Endothelial cell of umbilical vein (primary cell): ENCODE data around the gene ME3. TPM values are rescaled to one million over a fixed set of nuclear protein-coding genes. Genes with fewer than 3 reads are reported as not detected.
A peak's percentile ranks its signal among the peaks of the same experiment; 100 is the strongest.

Experiments used
- BruUV-seq: library from RNA; stranded (reverse); fragments of 400-500 nt; replicated peaks from 2 replicates; lab custom pipeline; 2021; lab: Mats Ljungman, UMichigan
- CTCF ChIA-PET: fragments of 300-600, 350-600 bp; sonication (Branson Sonifier 250); formaldehyde crosslinking; loops from one replicate; lab custom pipeline; 2021; ENCODE audit warnings: antibody characterized with exemption, inconsistent platforms; lab: Charles Lee
- POLR2A ChIA-PET: fragments of 300-600, 350-600 bp; sonication (Branson Sonifier 250); formaldehyde crosslinking; loops from one replicate; lab custom pipeline; 2021; ENCODE audit warnings: antibody characterized with exemption, inconsistent platforms; lab: Charles Lee
- DNase-seq: peaks from one replicate; pipeline ENCODE4 v3.0.0-alpha.2; 2011; ENCODE audit warnings: low read depth, low spot score
- FAIRE-seq: peaks from 2 replicates; lab custom pipeline; 2011; peaks lifted over from hg19 to GRCh38; lab: Jason Lieb, UNC
- H2AFZ ChIP-seq: 2 replicates; pipeline ENCODE4 v1.6.0; 2012; ENCODE audit warnings: low read depth, low read length, control low read depth, inconsistent platforms
- H3K27ac ChIP-seq: 2 replicates; pipeline ENCODE4 v1.5.1; 2011; ENCODE audit warnings: low read depth, mild to moderate bottlenecking, control low read depth, low read length, moderate library complexity; ENCODE audit not compliant: insufficient read depth
- H3K27me3 ChIP-seq, 2 experiments: 2 replicates each; pipeline versions ENCODE4 v1.6.0 to v1.6.1; 2011; ENCODE audit warnings: low read length in 2 of 2, mixed read lengths in 1 of 2; ENCODE audit not compliant: control insufficient read depth in 2 of 2, insufficient read depth in 2 of 2
- H3K36me3 ChIP-seq, 2 experiments: 2 replicates in 1 of 2; 3 replicates in 1 of 2; pipeline ENCODE4 v1.5.1; 2011; ENCODE audit warnings: low read length in 2 of 2, mild to moderate bottlenecking in 1 of 2, moderate library complexity in 1 of 2; ENCODE audit not compliant: control insufficient read depth in 2 of 2, insufficient read depth in 2 of 2; ENCODE audit errors: extremely low read depth in 1 of 2
- H3K4me1 ChIP-seq: 3 replicates; pipeline ENCODE4 v1.5.1; 2011; ENCODE audit warnings: mild to moderate bottlenecking, low read length; ENCODE audit not compliant: control insufficient read depth, insufficient read depth; ENCODE audit errors: extremely low read depth
- H3K4me2 ChIP-seq: 2 replicates; pipeline ENCODE4 v1.6.1; 2011; ENCODE audit warnings: low read length, control low read depth, mixed read lengths; ENCODE audit not compliant: insufficient read depth
- H3K4me3 ChIP-seq, 3 experiments: fragments of 200-600 bp in 1 of 3; sonication (generic), shearing (Covaris generic) in 1 of 3; replicated peaks in 1 of 3; 2 replicates each; pipeline ENCODE4 v1.5.1; 2011 to 2016; ENCODE audit warnings: control low read depth in 3 of 3, low read length in 3 of 3, mild to moderate bottlenecking in 2 of 3, inconsistent platforms in 1 of 3, low read depth in 1 of 3, moderate library complexity in 1 of 3; ENCODE audit not compliant: insufficient read depth in 1 of 3
- H3K79me2 ChIP-seq: 2 replicates; pipeline ENCODE4 v1.6.0; 2012; ENCODE audit warnings: low read length, inconsistent platforms; ENCODE audit not compliant: control insufficient read depth, insufficient read depth
- H3K9ac ChIP-seq: replicated peaks from 2 replicates; pipeline ENCODE3; 2011; ENCODE audit warnings: low read length, control low read depth; ENCODE audit not compliant: insufficient read depth; ENCODE audit errors: extremely low read depth
- H3K9me1 ChIP-seq: replicated peaks from 3 replicates; pipeline ENCODE4 v1.6.0; 2011; ENCODE audit warnings: mild to moderate bottlenecking, low read length; ENCODE audit not compliant: control insufficient read depth, insufficient read depth; ENCODE audit errors: extremely low read depth
- H3K9me3 ChIP-seq: replicated peaks from 2 replicates; pipeline ENCODE4 v1.5.1; 2012; ENCODE audit warnings: low read length, inconsistent platforms; ENCODE audit not compliant: control insufficient read depth, insufficient read depth
- H4K20me1 ChIP-seq: replicated peaks from 2 replicates; pipeline ENCODE3; 2011; ENCODE audit warnings: mild to moderate bottlenecking, low read length; ENCODE audit not compliant: control insufficient read depth, insufficient read depth; ENCODE audit errors: extremely low read depth
- EZH2 ChIP-seq: IDR thresholded peaks from 2 replicates; pipeline ENCODE4 v1.6.1; 2012; ENCODE audit warnings: borderline replicate concordance, low read depth, mild to moderate bottlenecking, moderate library complexity, low read length, inconsistent platforms; ENCODE audit not compliant: severe bottlenecking
- FOS ChIP-seq: IDR thresholded peaks from 2 replicates; pipeline ENCODE4 v1.6.1; 2011; ENCODE audit warnings: mild to moderate bottlenecking, low read length, moderate library complexity, borderline replicate concordance; ENCODE audit not compliant: insufficient read depth
- GATA2 ChIP-seq: IDR thresholded peaks from 2 replicates; pipeline ENCODE4 v1.7.0; 2011; ENCODE audit warnings: low read depth, mild to moderate bottlenecking, moderate library complexity, mixed read lengths, low read length; ENCODE audit not compliant: insufficient read length, insufficient read depth
- JUN ChIP-seq: IDR thresholded peaks from 2 replicates; pipeline ENCODE4 v1.6.1; 2011; ENCODE audit warnings: borderline replicate concordance, low read depth; ENCODE audit not compliant: insufficient read length, insufficient read depth
- MAX ChIP-seq: IDR thresholded peaks from 2 replicates; pipeline ENCODE4 v1.6.1; 2011; ENCODE audit not compliant: insufficient read depth, insufficient read length
- POLR2AphosphoS5 ChIP-seq: IDR thresholded peaks from 2 replicates; pipeline ENCODE4 v1.6.1; 2012; ENCODE audit warnings: low read depth, mild to moderate bottlenecking, control low read depth, low read length, moderate library complexity; ENCODE audit not compliant: insufficient read depth
- dilution Hi-C: fragments of 300-500 bp; cut with MboI; formaldehyde crosslinking; loops from one replicate; pipeline ENCODE4 v1.15.0; 2019; ENCODE audit warnings: low sequenced_read_pairs; ENCODE audit not compliant: extremely low pct_ligation_motif_present
- intact Hi-C: fragments of 100-400 bp; cut with micrococcal nuclease; formaldehyde crosslinking; loops from one replicate; pipeline ENCODE4 v1.10.0; 2022
- polyA plus RNA-seq, 4 experiments: library from polyadenylated mRNA; depleted of rRNA in 3 of 4; stranded (reverse) in 3 of 4; unstranded in 1 of 4; fragments of >200 nt; gene quantifications; 2 replicates each; pipeline versions ENCODE4 v1.2.1 to v1.2.3, GENCODE V29; 2011 to 2012; ENCODE audit warnings: missing spikeins in 1 of 4
- total RNA-seq: library from RNA; stranded (reverse); gene quantifications from 2 replicates; pipeline ENCODE4 v1.2.3, GENCODE V29; 2021
- TF ChIP-seq, protein P1 (sequence below), 2 donors: IDR thresholded peaks; 1 replicate in 1 of 2; 2 replicates in 1 of 2; pipeline ENCODE4 v1.5.1; 2011; ENCODE audit warnings: low read length in 2 of 2, mild to moderate bottlenecking in 2 of 2, moderate library complexity in 2 of 2, control low read depth in 1 of 2, inconsistent platforms in 1 of 2, low read depth in 1 of 2; ENCODE audit not compliant: insufficient read depth in 1 of 2; ENCODE audit errors: extremely low read depth in 1 of 2

ME3 gene
- total and polyA plus RNA-seq, 2 donors (not counting 3 experiments of a cell fraction or from before 2014, with no cell fraction given), result 26.9 to 30.4 TPM

GRCh38 chr11:86577644-86578636 is 94.5 kb downstream of the ME3 start:
- no peaks in the 10 kb centered on the region for H3K9me1 ChIP-seq
- H3K4me3 ChIP-seq, result no peak overlapping the region
- no peaks in the 10 kb centered on the region for H3K9me3 ChIP-seq
- CTCF ChIA-PET, result interaction anchor here (0.8 to 2.9 kb wide), 10 partner anchors 11 to 121 kb away, joined by 3 to 15 read pairs (median 4); no protein-coding TSS in a partner anchor
- H3K4me1 ChIP-seq, result peaks cover 59% of the 10 kb centered on the region
- peaks cover 2% of the 10 kb centered on the region for H3K79me2 ChIP-seq
- no peak overlapping the region for H2AFZ ChIP-seq
- H4K20me1 ChIP-seq, result no peaks in the 10 kb centered on the region
- peak overlapping the region; percentile 74 for H3K4me2 ChIP-seq
- FAIRE-seq (peak; percentile 96), DNase-seq (peak; percentile 98)
- no TSS peak for BruUV-seq
- TF ChIP-seq FOS (peak; percentile 97), MAX (no peak), EZH2 (no peak), JUN (peak; percentile 67), POLR2AphosphoS5 (peak; percentile 80), GATA2 (peak; percentile 65)
- TF ChIP-seq, protein P1, sequence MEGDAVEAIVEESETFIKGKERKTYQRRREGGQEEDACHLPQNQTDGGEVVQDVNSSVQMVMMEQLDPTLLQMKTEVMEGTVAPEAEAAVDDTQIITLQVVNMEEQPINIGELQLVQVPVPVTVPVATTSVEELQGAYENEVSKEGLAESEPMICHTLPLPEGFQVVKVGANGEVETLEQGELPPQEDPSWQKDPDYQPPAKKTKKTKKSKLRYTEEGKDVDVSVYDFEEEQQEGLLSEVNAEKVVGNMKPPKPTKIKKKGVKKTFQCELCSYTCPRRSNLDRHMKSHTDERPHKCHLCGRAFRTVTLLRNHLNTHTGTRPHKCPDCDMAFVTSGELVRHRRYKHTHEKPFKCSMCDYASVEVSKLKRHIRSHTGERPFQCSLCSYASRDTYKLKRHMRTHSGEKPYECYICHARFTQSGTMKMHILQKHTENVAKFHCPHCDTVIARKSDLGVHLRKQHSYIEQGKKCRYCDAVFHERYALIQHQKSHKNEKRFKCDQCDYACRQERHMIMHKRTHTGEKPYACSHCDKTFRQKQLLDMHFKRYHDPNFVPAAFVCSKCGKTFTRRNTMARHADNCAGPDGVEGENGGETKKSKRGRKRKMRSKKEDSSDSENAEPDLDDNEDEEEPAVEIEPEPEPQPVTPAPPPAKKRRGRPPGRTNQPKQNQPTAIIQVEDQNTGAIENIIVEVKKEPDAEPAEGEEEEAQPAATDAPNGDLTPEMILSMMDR (IDR thresholded peaks at IDR 0.05; ENCODE audit: extremely low read depth in 1 of 2, insufficient read depth in 1 of 2, low read depth in 1 of 2, low read length in 2 of 2), result no peak
- intact Hi-C loops (loop anchor here (1.0 to 5.0 kb wide), 10 partner anchors 9 to 511 kb away; partner anchors contain the start of gene PICALM), dilution Hi-C loops (loop anchor here (25.0 kb wide), 1 partner anchor 91 kb away; no protein-coding TSS in a partner anchor)
- no peaks in the 10 kb centered on the region for H3K27me3 ChIP-seq
- POLR2A ChIA-PET, result interaction anchor here (0.7 to 1.5 kb wide), 2 partner anchors 15 to 54 kb away, joined by 3 read pairs; no protein-coding TSS in a partner anchor
- H3K36me3 ChIP-seq, result no peaks in the 10 kb centered on the region
- peak overlapping the region; percentile 17 for H3K9ac ChIP-seq
- H3K27ac ChIP-seq, result peak overlapping the region; percentile 63
